GM19240 (cell line): ENCODE results near the gene ICOS.

Experiments
- DNase-seq: peaks from one replicate; pipeline ENCODE4 v3.0.0; 2011; ENCODE audit warnings: low spot score; ENCODE audit not compliant: insufficient read length

Gene ICOS, protein sequence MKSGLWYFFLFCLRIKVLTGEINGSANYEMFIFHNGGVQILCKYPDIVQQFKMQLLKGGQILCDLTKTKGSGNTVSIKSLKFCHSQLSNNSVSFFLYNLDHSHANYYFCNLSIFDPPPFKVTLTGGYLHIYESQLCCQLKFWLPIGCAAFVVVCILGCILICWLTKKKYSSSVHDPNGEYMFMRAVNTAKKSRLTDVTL

DNA sequence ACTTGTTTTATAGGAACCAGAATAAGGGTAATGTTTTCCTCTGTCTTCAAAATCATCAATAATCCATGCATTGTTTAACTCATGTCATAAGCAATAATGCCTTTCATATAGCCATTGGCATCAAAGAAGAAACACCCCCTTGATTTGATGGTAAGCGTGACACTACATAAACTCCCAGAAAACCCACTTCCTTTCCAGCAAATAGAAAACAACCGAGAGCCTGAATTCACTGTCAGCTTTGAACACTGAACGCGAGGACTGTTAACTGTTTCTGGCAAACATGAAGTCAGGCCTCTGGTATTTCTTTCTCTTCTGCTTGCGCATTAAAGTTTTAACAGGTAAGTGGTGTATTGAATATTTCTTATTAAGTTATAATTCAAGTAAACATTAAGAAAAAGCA lies at the start of gene ICOS:
Gene ICOS (plus strand): TSS at position 229 of the 400 bp plus-strand sequence. CDS start 52 bp downstream, at position 281.
- DNase-seq: no peak

DNA sequence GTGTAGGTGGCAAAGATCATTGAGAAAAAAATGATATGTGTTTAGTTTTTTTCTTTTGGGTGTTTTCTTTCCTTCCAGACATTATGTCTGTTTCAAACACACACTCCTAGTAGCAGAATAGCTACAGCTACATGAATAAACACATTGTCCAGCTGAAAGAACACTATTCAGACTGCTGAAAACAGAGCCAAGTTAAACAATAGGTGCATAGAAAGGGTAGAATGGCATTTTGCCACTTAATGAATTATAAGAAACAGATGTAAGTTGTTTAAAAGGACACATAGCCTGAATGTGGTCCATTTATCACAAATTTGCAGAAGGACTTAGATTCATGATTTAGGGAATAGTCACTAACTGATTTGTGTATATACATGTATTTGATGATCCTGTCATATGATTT lies 48.9 kb upstream of the ICOS start:
- no peak for DNase-seq

DNA sequence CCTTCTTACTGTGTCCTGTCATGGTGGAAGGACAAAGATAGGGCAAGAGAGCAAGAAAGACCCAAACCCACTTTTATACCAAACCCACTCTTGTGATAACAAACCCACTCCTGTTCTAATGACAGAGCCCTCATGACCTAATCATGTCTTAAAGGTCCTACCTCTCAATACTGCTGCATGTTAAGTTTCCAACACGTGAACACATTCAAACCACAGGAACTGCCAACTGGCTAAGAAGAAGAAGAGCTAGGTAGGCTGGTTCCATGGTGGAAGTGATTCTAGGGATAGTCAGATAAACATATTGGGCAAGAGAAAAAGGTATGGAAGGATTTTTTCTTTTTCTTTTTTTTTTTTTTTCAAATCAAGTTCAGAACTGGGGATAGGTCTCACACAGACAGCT lies 47.0 kb upstream of the ICOS start:
- DNase-seq: no peak

DNA sequence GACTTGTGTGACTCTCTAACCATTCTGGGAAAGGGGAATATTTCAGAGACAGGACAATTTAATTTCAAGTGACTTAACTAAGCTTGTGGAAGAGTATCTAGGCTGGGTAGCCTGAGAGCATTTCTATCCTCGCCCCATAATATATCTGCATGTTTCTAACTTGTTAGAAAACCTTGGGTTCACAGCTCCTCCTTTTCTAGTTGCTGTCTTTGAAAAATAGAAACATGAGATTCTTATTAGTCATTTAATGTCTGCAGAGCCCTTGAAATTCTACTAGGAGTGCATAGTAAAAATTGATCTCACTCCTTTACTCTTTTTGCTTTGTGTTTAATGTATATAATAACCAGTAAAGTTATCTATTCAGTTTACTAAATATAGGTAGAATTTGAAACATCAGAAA lies 46.6 kb upstream of the ICOS start:
- no peak for DNase-seq

DNA sequence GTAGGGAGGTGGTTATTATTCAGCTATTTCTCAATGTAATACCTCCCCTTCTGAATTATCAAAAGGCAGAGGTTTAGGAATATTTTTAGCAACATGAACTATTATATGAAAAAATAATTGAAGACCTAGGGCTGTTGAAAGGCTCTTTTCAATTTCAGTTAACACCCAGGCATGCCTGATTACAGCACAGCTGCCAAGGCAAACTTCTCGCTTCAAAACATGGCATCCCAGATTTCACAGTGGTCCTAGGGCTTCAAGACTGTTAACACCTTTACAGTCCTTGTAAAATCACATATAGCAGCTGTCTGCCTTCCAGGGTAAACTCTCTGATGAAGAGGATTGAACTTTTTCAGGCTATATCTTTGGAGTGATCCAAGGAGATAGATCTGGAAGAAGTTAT lies 45.8 kb upstream of the ICOS start:
- no peak for DNase-seq

DNA sequence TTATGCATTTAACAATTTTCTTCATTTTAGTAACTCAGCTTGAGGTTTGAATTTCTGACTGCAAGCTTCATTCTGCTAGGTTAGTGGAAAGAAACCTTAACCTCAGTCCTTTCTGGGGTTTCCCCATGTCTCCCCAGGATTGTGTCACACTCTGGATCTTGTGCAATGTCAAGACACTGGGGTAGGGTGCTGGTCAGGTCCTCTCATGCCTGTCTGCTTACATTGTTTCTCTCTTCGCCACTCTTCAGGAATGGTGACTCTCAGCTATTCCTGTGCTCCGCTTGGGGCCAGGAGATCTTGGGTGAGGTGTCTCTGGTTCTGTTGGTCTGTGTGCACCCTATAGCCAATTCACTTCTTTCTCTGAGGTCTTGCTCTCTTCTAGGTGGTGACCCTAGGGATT lies 45.1 kb upstream of the ICOS start:
- DNase-seq: no peak

DNA sequence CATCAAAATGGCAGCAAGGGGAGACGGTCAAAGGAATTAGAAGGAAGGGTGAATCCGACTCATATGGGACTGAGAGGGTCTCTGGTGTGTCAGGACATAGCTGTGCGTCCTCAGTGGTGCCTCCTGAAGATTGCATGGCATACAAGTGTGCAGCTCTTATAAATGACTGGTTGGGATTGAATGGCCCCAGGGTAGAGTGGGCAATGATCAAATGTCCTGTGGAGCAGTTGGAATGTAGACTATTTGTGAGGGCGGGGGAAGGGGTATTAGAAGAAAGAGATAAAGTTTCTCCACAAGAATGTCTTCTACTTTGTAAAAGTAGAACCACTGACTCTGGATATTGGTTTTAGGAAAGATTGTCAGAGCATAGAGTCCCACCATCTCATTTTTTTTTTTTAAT lies 44.4 kb upstream of the ICOS start:
- no peak for DNase-seq

DNA sequence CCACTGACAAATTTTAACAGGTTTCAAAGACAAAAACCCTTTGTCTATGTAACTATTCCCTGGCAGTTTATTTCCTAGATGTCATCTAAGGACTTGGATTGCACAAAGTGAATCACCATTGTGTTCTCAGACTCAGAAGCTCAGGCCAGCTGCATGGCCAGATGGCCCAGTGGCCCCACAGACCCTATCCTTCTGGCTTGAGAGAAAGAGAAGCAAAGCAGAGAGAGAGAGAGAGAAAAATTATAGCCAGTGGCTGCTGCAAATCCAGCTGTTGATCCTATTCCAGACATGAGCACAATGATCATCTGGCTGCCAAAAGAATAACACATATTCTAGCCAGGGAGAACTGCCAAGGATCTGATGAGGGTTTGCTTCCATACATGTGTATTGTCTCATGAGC lies 43.2 kb upstream of the ICOS start:
- no peak for DNase-seq

DNA sequence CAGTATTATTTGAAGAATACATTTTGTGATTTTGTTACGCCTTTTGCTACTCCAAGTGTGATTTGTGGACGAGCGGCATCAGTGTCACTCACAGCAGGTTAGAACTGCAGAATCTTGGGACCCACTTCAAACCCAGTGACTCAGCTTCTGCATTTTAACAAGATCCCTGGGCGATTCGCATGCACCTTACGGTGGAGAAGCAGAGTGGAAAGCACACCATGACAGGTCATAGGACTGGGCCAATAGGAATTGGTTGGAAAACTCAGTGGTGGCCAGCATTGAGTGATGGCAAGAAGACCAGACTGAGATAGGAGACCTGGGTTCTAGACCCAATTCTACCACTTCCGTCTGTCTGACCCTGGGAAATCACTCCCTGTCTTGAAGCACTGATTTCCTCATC lies 42.7 kb upstream of the ICOS start:
- DNase-seq: no peak

DNA sequence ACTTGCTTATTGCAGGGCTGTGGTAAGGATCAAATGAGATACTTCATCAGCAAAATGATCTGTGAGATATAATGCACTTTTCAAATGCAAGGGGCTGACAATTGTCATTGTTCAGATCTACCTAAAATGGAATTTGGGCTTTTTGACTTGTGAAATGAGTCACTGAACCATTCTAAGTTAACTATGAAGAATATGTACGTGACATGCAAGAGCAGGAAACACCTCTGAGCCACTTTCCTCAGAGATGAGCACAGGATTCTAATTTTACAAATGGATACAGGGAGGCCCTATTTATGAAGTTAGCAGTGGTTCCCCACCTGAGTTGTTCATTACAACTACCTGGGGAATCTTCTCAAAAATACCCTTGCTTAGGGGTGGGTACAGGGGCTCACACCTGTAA lies 42.3 kb upstream of the ICOS start:
- no peak for DNase-seq

DNA sequence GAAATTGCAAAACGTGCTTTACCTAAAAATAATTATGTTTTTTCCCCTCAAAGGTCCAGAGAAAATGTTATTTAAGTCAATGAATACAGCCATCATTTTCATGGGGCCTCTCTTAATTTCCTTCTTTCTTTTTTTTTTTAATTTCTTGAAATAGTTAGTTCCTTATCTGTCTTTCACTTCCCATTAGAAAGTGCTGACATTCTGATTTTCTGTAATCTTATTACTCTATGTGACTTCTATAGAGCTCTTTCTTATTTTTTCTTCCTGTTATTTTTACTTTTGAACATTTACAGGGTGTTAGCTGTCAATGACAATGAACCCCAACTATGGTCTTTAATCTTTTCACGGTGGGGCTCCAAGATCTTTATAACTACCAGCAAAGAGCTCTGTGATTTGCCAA lies 39.0 kb upstream of the ICOS start:
- DNase-seq: no peak

DNA sequence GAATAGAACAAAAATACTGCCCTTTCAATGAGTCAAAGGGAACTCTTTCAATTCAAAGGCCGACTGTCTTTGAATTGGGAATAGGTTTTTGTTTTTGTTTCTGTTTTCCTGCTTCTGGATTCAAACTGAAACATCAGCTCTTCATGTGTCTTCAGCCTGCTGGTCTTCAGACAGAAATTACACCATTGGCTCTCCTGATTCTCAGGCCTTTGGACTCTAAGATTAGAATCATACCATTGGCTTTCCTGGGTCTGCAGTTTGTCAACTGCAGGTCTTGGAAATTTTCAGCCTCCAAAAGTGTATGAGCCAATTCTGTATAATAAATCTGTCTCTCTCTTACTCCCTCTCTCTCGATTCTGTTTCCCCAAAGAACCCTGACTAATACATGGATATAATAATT lies 37.9 kb upstream of the ICOS start:
- DNase-seq: no peak

DNA sequence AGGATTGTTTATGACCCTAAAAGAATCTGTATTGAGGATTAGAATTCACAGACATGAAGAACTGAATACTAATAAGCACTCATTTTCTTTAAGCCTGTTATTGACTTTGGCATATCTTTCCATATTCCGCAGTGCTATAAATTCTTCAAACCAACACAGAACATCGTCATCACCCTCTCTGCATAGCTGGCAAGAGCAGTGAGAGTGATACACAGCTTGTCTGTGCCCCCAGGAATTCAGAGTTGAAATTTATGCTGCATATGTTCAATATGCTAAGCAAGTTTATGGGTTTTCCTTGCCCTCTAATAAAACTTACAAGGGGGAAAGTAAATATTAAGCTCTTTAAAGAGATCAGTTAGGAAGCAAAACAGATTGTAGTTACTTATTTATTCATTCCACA lies 36.3 kb upstream of the ICOS start:
- DNase-seq: no peak

DNA sequence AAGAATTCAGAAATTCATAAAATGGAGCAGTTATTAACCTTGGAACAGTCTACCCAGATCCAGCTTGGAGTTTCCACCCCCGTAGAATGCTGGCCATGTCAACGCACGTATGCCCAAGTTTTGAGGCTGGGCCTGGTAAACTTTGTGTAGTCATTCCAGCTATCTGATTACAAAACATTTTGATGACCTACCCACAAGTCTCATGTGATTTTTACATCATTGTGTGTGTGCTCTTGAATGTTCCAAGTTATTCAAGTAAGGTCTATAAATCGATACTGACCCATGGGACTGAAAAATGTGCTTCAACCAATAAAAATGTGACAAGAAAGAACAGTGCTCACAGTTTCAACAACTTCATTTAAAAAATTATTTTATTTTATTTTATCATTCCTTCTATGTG lies 32.5 kb upstream of the ICOS start:
- no peak for DNase-seq

DNA sequence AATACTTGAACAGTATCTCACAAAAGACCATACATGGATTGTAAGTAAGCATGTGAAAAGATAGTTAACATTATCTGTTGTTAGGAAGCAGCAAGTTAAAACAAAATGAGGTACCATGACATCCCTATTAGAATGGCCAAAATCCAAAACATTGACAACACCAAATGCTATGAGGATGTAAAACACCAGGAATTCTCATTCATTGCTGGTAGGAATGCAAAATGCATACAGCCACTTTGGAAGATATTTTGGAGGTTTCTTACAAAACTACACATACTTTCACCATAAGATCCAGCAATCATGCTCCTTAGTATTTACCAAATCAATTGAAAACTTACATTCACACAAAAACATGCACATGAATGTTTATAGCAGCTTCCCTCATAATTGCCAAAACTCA lies 30.9 kb upstream of the ICOS start:
- no peak for DNase-seq

DNA sequence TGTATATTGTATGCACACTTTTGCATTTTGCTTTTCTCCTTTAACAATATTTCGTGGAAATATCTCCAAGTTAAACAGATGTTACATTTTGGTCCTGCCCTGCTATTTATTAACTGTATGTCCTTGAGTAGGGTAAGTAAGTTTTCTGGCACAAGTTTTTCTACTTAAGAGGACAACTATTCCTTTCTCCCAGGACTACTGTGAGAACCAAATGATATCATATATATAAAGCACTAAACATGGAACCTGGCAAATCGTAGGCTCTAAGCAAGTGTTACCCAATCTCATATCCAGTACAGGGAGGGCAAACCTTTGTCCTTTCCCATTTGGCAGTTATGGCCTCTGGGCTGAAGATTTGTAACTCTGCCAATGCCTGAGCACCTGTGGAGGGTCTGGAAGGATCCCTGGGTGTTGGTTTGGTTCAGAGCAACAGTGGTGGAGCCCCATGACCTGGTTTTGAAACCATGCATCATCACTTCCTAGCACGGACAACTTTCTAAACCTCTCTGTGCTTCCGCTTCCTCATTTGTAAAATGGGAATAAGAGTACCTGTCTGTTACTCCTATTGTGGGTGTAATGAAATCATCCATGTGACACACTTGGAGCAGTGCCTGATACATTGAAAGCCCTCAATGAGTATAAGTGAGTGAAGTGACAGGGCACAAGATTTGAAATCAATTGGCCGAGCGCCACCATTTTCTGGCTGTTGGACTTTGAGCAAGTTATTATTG lies 28.3 kb upstream of the ICOS start:
- DNase-seq: no peak

DNA sequence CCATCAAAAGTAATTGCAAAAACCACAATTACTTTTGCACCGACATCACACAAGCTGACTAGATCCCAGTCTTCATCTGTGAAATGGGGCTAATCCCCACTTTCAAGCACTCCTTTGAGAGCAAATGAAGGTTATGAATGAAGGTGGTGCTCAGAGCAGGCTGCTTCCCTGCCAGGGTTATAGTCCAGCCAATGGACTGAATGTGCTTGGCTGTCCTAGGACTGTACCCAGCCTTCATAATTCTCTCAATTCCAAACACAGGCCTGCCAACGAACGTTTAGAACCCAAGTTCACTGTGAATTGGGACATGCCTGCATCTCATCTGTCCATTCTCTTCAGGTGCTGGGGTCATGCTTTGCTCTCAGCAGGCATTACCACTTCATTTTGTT lies 27.8 kb upstream of the ICOS start:
- no peak for DNase-seq

DNA sequence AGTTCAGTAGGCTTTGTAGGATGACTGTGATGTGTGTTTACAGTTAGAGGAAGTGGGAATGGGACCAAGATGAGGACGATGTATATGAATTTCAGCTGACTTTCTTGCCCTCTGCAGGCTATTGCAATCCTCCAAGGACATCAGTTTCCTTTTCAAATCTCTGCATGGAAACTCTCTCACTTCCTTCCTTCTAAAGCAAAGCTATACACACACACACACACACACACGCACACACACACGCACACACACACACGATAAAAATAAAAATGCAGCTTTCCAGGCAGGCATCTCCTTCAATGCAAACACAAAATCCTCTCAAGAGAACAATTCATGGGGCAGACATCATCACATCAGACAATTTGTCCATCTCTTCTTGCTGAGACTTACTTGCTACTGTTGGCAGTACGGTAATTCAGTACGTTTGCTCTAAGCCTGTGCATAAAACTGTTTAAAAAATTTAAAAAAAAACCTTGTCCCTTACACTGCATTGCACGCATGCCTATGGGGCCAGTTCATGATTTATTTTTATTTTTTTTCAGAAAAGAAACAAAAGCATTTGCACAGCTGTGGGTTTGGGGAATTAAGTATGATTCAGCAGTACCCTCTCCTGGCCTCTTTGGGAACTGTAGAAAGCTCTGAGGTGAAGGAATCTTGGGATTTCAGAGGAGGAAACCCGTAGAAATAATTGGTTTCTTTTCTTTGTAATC lies 27.1 kb upstream of the ICOS start:
- DNase-seq: no peak

DNA sequence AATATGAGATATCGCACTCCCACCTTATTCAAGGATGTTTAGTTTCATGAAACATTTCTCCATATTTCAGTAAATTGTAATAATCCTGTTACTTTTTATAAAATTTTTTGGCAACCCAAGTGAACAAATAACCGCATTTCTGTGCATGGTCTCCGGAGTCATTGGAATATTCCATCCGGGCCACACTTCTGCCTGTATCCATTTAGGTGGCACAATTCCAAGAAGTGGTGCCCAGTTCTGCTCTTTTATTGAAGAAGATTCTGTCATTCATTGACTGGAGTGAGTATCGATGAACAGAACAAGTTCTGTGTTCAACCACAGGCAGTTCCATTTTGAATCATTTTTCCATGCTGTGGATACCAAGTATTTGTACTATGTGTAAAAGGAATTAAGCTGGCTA lies 26.6 kb upstream of the ICOS start:
- no peak for DNase-seq

DNA sequence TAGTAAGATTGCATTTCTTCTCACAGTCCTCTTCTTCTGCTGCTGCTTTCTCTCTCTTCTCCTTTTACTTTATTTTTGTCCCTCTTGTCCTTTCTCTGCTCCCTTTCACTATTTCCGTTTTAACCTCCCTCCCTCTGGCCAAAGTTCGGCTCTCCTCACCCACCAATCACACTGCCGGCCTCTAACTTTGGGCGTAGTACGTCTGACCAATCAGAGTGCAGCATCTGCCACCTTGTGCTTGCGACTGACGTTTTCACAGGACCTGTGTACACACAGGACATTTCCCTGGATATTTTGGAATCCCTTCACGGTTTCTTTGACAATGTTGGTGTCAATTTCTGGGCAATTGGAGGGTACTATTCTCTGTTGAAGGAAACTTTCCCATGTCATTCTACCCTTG lies 22.6 kb upstream of the ICOS start:
- DNase-seq: no peak

DNA sequence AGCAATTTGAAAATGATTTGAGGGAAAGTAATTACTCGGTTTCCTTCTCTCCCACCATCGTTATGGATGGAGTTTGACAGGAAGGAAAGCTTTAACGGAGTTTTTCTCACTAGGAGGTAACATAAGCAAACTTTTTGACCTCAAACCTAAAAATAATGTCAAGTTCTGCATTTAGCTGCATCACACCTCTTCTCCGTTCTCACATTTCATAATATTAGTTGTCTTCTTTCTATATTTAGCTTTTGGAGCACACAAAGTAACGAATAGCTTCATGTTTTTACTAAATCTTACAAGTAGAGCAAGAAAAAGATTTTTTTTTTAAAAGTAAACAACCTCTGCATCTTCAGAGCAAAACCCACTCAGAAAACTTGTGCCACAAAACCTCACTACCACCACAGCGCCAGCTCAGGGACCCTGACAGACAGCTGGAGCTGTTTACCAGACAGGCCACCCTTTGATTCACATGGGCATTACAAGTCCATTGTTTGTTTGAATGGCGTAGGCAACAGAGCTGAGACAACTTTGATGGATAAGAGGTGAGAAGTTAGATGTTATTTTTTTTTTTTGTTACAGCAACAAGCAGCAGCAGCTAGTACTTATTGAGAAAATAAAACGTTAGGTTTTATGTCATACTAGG lies 21.9 kb upstream of the ICOS start:
- DNase-seq: no peak

DNA sequence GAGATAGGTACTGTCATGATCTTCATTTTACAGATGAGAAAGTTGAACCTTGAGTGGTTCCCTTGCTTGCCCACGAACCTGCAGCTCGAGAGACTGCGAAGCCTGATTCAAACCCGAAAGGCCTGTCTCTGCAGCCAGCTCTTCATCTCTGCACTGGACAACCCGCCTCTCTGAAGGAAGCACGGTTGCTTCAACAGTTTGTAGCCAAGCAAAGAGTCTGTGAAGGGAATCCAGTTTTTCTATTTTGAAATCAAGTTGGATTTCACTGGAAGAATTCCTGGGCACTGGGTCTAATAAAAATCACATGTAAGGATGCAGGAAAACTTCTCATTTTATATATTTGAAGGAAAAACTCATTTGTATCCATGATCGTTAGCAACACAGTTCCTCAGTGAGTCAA lies 21.3 kb upstream of the ICOS start:
- DNase-seq: no peak
